ENCODE results near the gene PPP1R37. TPM values are rescaled to one million over a fixed set of nuclear protein-coding genes. Genes with fewer than 3 reads are reported as not detected.

PPP1R37 gene
- total RNA-seq, 1 experiment from 2014 or later, result 46.4 TPM

- no peak overlapping the region for H2AFZ ChIP-seq (ENCODE audit: low read length)
- no peaks in the 10 kb centered on the region for H4K20me1 ChIP-seq (ENCODE audit: low read length)
- intact Hi-C loops (cut with micrococcal nuclease), result no loop called here
- ATAC-seq (no peak), DNase-seq (no peak)
- H3K4me2 ChIP-seq (ENCODE audit: low read length), result no peak overlapping the region
- ChIA-PET CTCF (no interaction called here), POLR2A (ENCODE audit: unreplicated experiment) (no interaction called here)
- H3K9me2 ChIP-seq (replicated peaks; ENCODE audit: low read length), result no peaks in the 10 kb centered on the region
- no peak overlapping the region for H3K27ac ChIP-seq (ENCODE audit: low read length)
- no peak overlapping the region for H3K4me3 ChIP-seq (ENCODE audit: low read length)
- no peak overlapping the region for H3K9ac ChIP-seq (ENCODE audit: low read length)
- H3K36me3 ChIP-seq (ENCODE audit: low read depth, low read length), result no peaks in the 10 kb centered on the region
- no peaks in the 10 kb centered on the region for H3K79me2 ChIP-seq (ENCODE audit: low read length)
- H3F3A ChIP-seq (ENCODE audit: low read length, unreplicated experiment), result no peaks in the 10 kb centered on the region
- no peak for TF ChIP-seq CTCF (conservative IDR thresholded peaks at IDR 0.05; ENCODE audit: low read depth, low read length)
- TF ChIP-seq EZH2 (IDR thresholded peaks at IDR 0.05; ENCODE audit: low read length, unreplicated experiment), result no peak
- TF ChIP-seq EZH2phosphoT487 (IDR thresholded peaks at IDR 0.05; ENCODE audit: borderline replicate concordance, low read length), result no peak
- H3K9me3 ChIP-seq (ENCODE audit: low read length), result no peaks in the 10 kb centered on the region
- BruUV-seq (replicated peaks), result no TSS peak
- no peaks in the 10 kb centered on the region for H3K27me3 ChIP-seq (ENCODE audit: low read length)
- H3K4me1 ChIP-seq (ENCODE audit: insufficient read depth, low read length), result no peaks in the 10 kb centered on the region
These were observed 52.6 kb downstream of the PPP1R37 start for GRCh38 chr19:45145270-45146189.

- Histone ChIP-seq H3K4me2 (ENCODE audit: low read length) (no peak overlapping the region), H3K9me3 (ENCODE audit: low read length) (no peaks in the 10 kb centered on the region), H3K79me2 (ENCODE audit: low read length) (no peaks in the 10 kb centered on the region), H3K27ac (ENCODE audit: low read length) (no peak overlapping the region), H3K4me3 (ENCODE audit: low read length) (no peak overlapping the region), H3F3A (ENCODE audit: low read length, unreplicated experiment) (no peaks in the 10 kb centered on the region), H3K9me2 (replicated peaks; ENCODE audit: low read length) (no peaks in the 10 kb centered on the region), H4K20me1 (ENCODE audit: low read length) (no peaks in the 10 kb centered on the region), H3K27me3 (ENCODE audit: low read length) (no peaks in the 10 kb centered on the region), H3K9ac (ENCODE audit: low read length) (no peak overlapping the region), H2AFZ (ENCODE audit: low read length) (no peak overlapping the region), H3K36me3 (ENCODE audit: low read depth, low read length) (no peaks in the 10 kb centered on the region), H3K4me1 (ENCODE audit: insufficient read depth, low read length) (peaks cover 4% of the 10 kb centered on the region; the same call in 1 of the 2 replicates)
- TF ChIP-seq EZH2phosphoT487 (IDR thresholded peaks at IDR 0.05; ENCODE audit: borderline replicate concordance, low read length) (no peak), EZH2 (IDR thresholded peaks at IDR 0.05; ENCODE audit: low read length, unreplicated experiment) (no peak), CTCF (conservative IDR thresholded peaks at IDR 0.05; ENCODE audit: low read depth, low read length) (no peak)
- ATAC-seq (no peak), DNase-seq (no peak)
- CTCF ChIA-PET, result no interaction called here
- POLR2A ChIA-PET (ENCODE audit: unreplicated experiment), result no interaction called here
- BruUV-seq (replicated peaks), result no TSS peak
- intact Hi-C loops (cut with micrococcal nuclease), result no loop called here
These were observed 53.3 kb downstream of the PPP1R37 start for GRCh38 chr19:45146251-45146650.

- TF ChIP-seq CTCF (conservative IDR thresholded peaks at IDR 0.05; ENCODE audit: low read depth, low read length) (no peak), EZH2 (IDR thresholded peaks at IDR 0.05; ENCODE audit: low read length, unreplicated experiment) (no peak), EZH2phosphoT487 (IDR thresholded peaks at IDR 0.05; ENCODE audit: borderline replicate concordance, low read length) (no peak)
- Histone ChIP-seq H3K27ac (ENCODE audit: low read length) (no peak overlapping the region), H3K9me2 (replicated peaks; ENCODE audit: low read length) (no peaks in the 10 kb centered on the region), H3F3A (ENCODE audit: low read length, unreplicated experiment) (no peaks in the 10 kb centered on the region), H3K4me1 (ENCODE audit: insufficient read depth, low read length) (peaks cover 4% of the 10 kb centered on the region; the same call in 1 of the 2 replicates), H3K4me3 (ENCODE audit: low read length) (no peak overlapping the region), H3K4me2 (ENCODE audit: low read length) (no peak overlapping the region), H3K79me2 (ENCODE audit: low read length) (no peaks in the 10 kb centered on the region), H3K9me3 (ENCODE audit: low read length) (no peaks in the 10 kb centered on the region), H4K20me1 (ENCODE audit: low read length) (no peaks in the 10 kb centered on the region), H2AFZ (ENCODE audit: low read length) (no peak overlapping the region), H3K9ac (ENCODE audit: low read length) (no peak overlapping the region), H3K27me3 (ENCODE audit: low read length) (no peaks in the 10 kb centered on the region), H3K36me3 (ENCODE audit: low read depth, low read length) (no peaks in the 10 kb centered on the region)
- ChIA-PET POLR2A (ENCODE audit: unreplicated experiment) (no interaction called here), CTCF (no interaction called here)
- BruUV-seq (replicated peaks), result no TSS peak
- ATAC-seq, result no peak
- intact Hi-C loops (cut with micrococcal nuclease), result no loop called here
- DNase-seq, result no peak
These were observed 53.8 kb downstream of the PPP1R37 start for GRCh38 chr19:45146741-45147205.

Measured in PC-3 (cell line).